Astrocyte of the cerebellum (primary cell): ENCODE data around the gene RBM28.

ENCODE experiments used
- DNase-seq: peaks from one replicate; pipeline ENCODE4 v3.0.0-alpha.2; 2011; ENCODE audit warnings: low read depth
- H3K4me3 ChIP-seq: 2 replicates; pipeline ENCODE4 v1.5.1; 2011; ENCODE audit warnings: mild to moderate bottlenecking, low read depth, low read length, moderate library complexity
- in situ Hi-C: cut with HindIII; loops from 2 replicates; pipeline ENCODE4 v1.10.0; 2017; ENCODE audit warnings: low sequenced_read_pairs
- TF ChIP-seq, protein P1 (sequence below): IDR thresholded peaks from 2 replicates; pipeline ENCODE4 v1.5.1; 2012; ENCODE audit warnings: low read length, low read depth, moderate library complexity, mild to moderate bottlenecking; ENCODE audit errors: missing control alignments

The RBM28 gene

DNA sequence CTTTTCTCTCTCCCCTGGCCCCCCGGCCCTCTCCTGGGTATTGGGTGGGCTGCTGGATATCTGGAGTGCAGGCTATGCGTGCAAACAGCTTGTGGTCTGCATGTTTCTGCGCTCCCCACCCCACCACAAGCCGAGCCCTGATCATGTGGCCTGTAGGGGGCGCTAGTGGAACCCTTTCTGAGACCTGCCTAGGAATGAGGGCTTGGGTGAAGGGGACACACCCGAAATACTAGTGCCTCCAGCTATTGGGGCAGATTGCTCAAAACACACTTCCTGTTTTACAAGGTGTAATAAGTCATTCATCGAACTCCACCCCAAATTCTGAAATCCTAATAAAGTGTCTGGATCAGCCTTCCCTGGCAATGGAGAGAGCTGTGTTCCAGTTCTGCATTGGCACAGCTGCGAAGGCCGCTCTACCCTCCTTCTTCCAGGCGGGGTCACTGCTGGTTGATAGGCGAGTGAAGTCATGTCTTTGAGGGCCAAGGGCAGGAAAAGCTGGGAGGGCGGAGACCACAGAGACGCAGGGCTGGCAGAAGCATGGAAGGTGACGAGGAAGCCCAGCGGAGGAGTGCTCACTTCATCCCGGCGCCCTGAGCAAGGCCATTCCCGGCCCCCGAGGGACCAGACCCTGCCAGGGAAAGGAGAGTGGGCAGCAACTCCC, 37.6 kb upstream of the RBM28 start:
- TF ChIP-seq, protein P1, sequence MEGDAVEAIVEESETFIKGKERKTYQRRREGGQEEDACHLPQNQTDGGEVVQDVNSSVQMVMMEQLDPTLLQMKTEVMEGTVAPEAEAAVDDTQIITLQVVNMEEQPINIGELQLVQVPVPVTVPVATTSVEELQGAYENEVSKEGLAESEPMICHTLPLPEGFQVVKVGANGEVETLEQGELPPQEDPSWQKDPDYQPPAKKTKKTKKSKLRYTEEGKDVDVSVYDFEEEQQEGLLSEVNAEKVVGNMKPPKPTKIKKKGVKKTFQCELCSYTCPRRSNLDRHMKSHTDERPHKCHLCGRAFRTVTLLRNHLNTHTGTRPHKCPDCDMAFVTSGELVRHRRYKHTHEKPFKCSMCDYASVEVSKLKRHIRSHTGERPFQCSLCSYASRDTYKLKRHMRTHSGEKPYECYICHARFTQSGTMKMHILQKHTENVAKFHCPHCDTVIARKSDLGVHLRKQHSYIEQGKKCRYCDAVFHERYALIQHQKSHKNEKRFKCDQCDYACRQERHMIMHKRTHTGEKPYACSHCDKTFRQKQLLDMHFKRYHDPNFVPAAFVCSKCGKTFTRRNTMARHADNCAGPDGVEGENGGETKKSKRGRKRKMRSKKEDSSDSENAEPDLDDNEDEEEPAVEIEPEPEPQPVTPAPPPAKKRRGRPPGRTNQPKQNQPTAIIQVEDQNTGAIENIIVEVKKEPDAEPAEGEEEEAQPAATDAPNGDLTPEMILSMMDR: peak; percentile 61
- in situ Hi-C loops: no loop called here
- no peak for DNase-seq
- H3K4me3 ChIP-seq: no peak overlapping the region

DNA sequence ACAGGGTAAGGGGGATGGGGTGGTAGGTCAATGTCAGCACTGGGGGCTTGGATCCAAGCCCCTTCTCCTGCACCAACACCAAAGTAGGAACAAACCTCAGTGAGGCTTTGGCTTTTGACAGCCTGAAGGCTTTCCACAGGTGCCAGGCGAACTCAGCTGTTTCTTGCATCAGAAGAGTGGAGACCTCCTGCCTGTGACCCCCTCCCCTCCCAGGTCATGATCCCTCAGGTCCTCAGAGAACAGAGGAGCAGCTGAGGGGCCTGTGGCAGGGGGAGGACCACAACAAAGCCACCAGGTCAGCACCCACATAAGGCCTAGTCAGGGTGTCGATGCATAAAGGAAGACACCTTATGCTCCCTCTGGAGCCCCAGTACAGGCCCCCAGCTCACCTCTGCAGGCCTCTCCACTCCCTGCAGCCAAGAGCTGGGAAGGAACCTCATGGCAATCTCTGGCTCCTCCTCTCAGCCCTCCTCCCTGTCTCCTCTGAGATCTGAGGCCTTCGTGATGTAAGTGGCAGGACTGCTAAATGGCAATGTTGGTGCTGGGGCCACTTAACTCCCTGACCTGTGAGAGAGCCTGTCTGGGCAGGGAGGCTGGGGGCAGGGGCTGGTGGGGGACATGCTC, 36.9 kb upstream of the RBM28 start:
- in situ Hi-C loops: no loop called here
- no peak overlapping the region for H3K4me3 ChIP-seq
- TF ChIP-seq, protein P1: no peak
- DNase-seq: no peak

DNA sequence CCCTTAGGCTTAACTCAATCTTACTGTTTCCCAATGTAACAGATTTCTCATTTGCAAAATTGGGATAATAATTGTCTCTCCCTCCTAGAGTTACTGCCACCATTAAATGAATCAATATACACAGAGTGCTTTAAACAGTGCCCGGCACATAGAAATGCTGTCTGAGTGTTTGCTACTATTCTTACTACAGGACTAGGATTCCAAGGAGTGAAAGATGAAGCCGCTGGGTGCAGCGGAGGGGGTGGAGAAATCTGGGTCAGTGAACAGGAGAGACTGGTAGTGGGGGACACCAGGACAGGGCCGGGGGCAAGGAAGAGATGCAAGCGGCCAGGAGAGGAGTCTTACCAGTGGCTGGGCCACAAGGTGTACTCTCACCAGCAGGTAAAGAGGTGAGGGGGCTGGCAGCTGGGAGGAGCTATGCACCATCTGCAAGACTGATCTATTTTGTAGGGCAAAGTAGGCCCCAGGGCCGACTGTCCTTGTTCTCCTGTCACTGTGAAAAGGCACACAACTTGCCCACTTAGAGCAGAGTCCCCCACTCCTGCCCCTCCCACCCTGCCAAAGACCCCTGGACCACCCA, 36.3 kb upstream of the RBM28 start:
- H3K4me3 ChIP-seq: no peak overlapping the region
- in situ Hi-C loops: no loop called here
- no peak for DNase-seq
- TF ChIP-seq, protein P1: no peak

DNA sequence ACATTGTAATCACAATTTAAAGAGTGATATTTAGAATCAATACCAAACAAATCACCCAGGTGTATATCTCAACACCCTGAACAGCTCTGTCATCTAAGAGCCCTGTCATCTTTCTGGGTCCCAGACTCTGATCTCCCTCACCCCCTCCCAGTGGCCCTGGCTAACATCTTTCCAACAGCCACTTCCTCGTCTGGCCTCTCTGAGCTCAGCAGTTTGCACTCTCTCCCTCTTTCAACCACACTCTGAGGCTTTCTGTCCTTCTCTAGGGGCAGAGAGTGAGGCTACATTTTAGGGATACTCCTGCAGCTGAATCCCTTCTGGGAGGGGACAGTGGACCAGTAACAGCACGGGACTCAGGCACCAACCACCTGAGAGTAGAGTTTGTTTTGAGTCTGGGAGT, 34.9 kb upstream of the RBM28 start:
- TF ChIP-seq, protein P1: no peak
- no peak for DNase-seq
- H3K4me3 ChIP-seq: no peak overlapping the region
- in situ Hi-C loops: no loop called here

DNA sequence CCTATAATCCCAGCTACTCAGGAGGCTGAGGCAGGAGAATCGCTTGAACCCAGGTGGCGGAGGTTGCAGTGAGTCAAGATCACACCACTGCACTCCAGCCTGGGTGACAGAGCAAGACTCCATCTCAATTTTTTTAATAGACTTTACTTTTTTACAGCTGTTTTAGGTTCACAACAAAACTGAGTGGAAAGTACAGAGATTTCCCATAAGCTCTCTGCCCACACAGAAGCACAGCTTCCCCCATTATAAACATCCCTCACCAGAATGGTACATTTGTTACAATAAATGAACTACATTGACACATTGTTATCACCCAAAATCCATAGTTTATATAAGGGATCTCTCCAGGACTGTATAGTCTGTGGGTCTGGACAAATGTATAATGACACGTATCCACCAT, 32.4 kb upstream of the RBM28 start:
- H3K4me3 ChIP-seq: no peak overlapping the region
- in situ Hi-C loops: no loop called here
- DNase-seq: no peak
- TF ChIP-seq, protein P1: no peak

DNA sequence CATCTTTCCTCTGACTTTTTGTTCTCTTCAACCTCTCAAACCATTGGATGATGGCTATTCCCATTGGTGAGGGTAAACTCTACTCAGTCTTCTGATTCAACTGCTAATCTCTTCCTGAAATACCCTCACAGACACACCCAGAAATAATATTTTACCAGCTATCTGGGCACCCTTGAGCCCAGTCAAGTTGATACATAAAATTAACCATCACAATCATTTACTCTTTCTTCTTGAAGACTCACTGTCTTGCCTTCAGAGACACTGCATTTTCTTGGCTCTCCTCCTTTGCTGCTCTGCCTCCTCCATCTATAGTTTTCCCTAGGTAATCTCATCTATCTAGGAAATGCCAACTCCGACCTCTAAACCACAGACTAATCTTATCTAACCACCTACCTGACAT, 30.3 kb upstream of the RBM28 start:
- TF ChIP-seq, protein P1: no peak
- no peak overlapping the region for H3K4me3 ChIP-seq
- no peak for DNase-seq
- in situ Hi-C loops: no loop called here
